Measurements from ENCODE around the gene BRD3.

DNA sequence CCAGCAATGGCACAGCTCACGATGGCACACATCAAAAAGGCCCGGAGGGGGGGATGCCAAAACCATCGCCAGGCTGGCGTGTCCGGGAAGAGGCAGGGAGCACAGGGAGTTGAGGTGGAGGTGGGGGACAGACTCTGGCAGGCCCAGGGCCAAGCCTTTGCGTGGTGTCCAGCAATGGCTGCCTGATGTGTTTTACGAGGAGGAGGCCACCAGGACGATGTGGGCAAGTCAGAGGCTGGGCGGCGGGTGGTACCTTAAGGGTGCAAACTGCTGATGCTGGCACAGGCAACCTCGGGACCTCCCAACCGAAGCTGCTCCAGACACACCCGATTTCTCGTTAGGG is 80.4 kb downstream of the BRD3 start:
- TF ChIP-seq TAF1 (IDR thresholded peaks at IDR 0.05; ENCODE audit: borderline replicate concordance, low read depth, low read length) = no peak
- TF ChIP-seq POLR2A (IDR thresholded peaks at IDR 0.05; ENCODE audit: low read depth, low read length) = no peak
- no peak for TF ChIP-seq POLR2AphosphoS5 (IDR thresholded peaks at IDR 0.05; ENCODE audit: low read depth, low read length)

Measured in GM12892 (cell line).